Ovary (tissue), 3 donors: ENCODE results near the gene NIPAL4.

Experiments used
- POLR2A ChIP-seq: fragments of 450-650 bp; IDR thresholded peaks from one replicate; pipeline ENCODE4 v1.6.1; 2017; ENCODE audit warnings: antibody characterized with exemption, mild to moderate bottlenecking, moderate library complexity
- TF ChIP-seq, protein P1 (sequence below), 3 donors: fragments of 450-650 bp in 2 of 3; fragments of 200-600 bp in 1 of 3; IDR thresholded peaks; one replicate each; pipeline versions ENCODE4 v1.5.1 to v1.8.0; 2016 to 2022; ENCODE audit warnings: antibody characterized with exemption in 3 of 3, mild to moderate bottlenecking in 1 of 3
- donor health status: DM: no; HTN: no; CAD: no.

DNA sequence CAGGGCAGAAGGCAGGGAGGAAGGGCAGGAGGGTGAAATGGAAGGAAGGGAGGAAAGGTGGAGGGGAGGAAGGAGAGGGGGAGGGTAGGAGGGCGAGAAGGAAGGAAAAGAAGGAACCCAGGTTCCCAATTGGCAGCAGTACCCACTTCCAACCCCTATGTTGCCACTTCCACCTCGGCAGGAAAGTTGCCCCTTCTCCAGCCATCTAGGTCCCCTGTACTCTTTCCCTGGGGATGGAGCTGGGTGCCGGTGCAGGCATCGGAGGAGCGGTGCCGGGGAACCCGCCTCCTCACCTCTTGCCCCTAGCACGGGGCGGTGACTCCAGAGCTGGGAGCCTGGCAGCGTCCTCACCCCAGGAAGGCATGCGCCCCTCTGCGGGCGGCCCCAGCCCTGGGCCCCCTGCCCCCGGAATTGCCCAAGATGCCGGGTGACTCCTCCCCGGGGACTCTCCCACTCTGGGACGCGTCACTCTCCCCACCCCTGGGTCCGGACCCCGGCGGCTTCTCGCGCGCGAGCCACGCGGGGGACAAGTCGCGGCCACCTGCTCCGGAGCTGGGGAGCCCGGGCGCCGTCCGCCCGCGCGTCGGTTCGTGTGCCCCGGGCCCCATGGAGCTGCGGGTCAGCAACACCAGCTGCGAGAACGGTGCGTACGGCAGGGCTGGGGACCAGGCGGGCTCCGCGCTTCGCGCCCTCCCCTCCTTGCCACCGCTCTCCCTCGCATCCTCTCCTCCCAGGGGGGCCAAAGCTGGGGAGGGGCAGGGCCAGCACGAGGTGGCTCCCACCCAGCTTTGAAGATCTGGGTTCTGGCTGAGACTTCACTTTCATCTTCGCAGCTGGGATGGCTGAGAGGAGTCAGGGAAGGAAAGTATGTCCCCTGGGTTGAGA is at the start of gene NIPAL4:
- no peak for TF ChIP-seq POLR2A
- TF ChIP-seq, protein P1, sequence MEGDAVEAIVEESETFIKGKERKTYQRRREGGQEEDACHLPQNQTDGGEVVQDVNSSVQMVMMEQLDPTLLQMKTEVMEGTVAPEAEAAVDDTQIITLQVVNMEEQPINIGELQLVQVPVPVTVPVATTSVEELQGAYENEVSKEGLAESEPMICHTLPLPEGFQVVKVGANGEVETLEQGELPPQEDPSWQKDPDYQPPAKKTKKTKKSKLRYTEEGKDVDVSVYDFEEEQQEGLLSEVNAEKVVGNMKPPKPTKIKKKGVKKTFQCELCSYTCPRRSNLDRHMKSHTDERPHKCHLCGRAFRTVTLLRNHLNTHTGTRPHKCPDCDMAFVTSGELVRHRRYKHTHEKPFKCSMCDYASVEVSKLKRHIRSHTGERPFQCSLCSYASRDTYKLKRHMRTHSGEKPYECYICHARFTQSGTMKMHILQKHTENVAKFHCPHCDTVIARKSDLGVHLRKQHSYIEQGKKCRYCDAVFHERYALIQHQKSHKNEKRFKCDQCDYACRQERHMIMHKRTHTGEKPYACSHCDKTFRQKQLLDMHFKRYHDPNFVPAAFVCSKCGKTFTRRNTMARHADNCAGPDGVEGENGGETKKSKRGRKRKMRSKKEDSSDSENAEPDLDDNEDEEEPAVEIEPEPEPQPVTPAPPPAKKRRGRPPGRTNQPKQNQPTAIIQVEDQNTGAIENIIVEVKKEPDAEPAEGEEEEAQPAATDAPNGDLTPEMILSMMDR (IDR thresholded peaks at IDR 0.05), result no peak
